ENCODE results near the gene SRGN.

SRGN gene

DNA sequence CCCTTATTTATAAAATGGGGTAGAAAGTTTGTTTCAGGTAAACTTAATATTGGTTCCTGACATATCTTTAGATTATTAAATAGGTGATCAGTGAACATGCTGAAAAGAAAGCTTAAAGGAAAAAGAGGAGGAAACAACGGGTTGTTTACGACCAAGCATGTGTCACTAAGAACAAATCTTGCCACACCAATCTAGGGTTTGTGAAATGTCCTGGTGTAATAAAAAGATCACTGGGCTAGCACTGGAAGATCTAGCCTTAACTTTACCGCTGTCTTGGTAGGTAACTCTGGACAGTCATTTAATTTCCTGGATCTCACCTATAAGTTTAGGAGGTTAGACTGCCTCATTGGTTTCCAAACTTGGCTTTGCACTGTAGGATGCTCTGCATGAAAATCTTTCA lies 55.1 kb downstream of the SRGN start:
- no peak for DNase-seq

DNA sequence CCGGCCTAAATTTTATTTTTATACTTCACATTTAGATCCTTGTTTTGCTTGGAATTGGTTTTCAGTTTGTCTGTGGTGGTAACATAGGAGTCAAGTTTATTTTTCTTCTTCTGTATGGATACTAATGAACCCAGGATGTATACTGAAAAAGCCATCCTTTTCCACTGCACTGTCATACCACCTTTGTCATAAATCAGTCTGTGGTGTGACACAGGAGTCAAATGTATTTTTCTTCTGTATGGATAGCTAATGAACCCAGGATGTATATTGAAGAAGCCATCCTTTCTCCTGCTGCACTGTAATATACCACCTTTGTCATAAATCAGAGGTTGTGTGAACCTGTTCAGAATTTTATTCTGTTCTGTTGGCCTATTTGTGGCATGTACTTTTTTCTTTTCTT lies 57.4 kb downstream of the SRGN start:
- no peak for DNase-seq

DNA sequence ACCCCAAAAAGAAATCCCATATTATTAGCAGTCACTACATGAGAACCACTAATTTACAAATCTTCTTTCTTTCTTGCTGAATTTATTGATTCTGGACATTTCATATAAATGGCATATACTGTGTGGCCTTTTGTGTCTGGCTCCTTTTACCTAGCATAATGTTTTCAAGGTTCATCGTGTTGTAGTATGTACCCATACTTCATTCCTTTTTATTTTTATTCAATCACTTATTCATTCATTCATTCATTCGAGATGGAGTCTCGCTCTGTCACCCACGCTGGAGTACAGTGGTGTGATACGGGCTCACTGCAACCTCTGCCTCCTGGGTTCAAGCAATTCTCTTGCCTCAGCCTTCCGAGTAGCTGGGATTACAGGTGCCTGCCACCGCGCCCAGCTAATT lies 58.0 kb downstream of the SRGN start:
- DNase-seq: no peak

DNA sequence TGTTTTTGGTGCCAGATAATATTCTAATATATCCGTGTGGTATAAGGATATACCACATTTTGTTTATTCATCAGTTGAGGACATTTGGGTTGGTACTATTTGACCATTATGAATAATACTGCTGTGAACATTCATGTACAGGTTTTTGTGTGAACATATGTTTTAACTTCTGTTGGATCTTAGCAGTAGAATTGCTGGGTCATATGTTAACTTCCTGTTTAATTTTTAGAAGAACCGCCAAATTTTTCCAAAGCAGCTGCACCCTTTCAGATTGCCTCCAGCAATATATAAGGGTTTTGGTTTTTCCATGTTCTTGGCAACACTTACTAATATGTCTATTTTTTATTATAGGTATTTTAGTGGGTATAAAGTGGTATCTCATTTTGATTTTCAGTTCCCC lies 58.9 kb downstream of the SRGN start:
- no peak for DNase-seq

DNA sequence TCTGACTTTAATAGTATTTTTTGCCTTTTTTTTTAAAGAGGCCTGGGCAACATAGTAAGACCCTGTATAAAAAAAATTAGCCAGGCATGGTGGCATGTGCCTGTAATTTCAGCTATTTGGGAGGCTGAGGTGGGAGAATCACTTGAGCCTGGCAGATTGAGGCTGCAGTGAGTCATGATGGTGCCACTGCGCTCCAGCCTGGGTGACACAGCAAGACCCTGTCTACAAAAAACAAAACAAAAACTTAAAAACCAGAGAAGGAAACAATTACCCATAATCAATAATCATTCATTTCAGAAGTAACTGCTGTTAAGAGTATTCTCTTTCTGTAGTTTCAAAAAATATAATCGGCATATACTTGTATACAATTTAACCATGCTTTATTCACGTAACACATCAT lies 64.1 kb downstream of the SRGN start:
- peak; percentile 37 for DNase-seq

DNA sequence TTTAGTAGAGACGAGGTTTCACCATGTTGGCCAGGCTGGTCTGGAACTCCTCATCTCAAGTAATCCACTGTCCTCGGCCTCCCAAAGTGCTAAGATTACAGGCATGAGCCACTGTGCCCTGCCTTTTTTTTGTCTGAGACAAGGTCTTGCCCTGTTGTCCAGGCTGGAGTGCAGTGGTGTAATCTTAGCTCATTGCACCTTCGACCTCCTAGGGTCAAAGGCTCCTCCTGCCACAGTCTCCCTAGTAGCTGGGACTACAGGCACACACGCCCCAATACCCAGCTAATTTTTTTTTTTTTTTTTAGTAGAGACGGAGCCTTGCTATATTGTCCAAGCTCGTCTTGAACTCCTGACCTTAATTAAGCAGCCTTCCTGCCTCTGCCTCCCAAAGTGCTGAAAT lies 65.3 kb downstream of the SRGN start:
- no peak for DNase-seq
